GM12874 (cell line): ENCODE measurements around the gene ZDHHC8.

Source experiments
- CTCF ChIP-seq: IDR thresholded peaks from 2 replicates; pipeline ENCODE4 v1.5.1; 2011; ENCODE audit warnings: low read depth, mild to moderate bottlenecking, control low read depth, low read length, moderate library complexity; ENCODE audit not compliant: insufficient read depth

The ZDHHC8 gene

DNA sequence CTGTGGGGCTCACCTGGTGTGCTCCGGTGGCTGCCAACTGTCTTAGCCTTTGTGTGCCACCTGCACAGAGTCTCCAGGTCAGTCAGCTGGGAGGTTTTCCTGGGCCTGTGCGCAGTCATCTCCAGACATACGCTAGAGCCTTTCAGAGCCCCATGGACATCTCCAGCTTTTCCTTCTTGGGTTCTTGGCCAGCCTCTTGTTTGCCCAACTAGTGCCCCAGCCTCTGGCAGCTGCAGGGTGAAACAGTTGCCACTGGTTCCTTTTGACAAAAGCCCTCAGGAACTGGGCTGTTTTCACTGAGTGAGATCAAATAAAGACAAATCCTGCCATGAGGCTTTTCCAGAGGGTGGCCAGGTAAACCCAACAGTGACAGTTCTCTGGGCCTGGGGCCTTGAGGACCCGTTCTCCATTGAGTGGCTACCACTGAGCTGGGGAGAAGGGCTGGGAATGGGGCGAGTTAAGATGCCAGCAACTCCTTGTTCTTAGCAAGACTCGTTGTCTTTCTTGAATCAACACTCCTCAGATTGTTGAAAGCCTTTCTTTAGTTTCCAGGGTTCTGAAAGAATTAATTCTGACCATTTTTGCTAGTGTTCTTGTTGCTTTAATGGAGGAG is 32.4 kb upstream of the ZDHHC8 start:
- TF ChIP-seq CTCF = no peak

GRCh38 chr22:20101638-20102037 is 30.0 kb upstream of the ZDHHC8 start:
- TF ChIP-seq CTCF = no peak

DNA sequence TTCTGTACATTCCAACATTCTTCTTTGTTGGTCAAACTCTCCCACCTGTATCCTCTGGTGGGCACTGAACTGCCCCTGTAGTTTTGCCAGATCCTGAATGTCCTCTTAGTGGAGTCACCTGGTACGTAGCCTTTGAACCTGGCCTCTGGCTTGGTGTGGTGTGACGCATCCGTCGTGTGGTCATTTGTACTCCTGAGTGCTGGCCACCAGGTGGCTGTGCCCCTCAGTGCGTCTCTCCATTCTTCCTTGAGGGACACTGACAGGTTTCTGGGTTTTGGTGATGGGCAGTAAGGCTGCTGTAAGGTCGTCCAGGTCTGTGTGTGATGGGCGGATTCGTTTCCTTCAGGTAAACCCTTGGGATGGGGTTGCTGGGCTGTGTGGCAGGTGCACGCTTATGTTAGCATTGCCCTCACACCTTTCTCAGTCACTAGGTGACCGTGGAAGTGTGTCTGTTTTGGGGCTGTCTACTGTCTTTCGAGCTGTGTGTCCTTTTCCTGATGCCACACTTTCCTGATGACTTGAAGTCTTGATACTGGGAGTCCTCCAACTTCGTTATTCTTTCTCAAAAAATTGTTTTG is 29.3 kb upstream of the ZDHHC8 start:
- TF ChIP-seq CTCF = no peak

DNA sequence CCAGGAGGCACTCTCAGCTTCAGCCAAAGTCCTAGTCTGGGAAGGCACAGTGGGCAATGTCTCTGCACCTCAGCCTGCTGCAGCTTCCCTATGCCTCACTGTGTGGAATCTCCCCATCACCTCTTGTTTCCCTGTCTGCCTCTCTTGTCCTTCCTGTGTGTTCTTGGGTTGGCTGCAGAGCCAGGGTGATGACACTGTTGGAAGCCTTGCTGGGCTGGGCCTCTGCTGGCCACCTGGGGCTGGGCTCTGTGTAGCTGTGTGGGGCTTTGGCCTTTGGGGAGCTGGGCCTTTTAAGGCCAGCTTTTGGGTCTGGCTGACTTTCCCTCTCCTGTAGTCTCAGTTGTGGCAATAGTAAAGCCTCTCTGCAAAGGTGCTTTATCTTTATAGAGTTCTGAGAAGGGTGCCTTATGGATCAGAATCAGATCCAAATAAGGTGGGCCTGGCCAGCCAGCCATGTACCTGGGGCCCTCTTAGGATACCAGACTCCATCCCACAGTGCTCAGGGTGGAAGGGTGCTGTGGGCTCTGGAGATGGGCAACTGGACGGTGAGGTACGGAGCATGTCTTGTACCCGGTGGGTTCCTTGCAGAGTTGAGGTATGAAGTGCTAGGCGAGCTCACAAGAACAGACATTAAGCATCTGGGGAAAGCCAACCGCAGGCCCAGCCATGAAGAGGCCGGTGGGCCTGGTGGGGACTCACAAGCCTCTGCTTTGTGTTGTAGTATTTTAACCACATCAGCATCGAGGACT is 26.0 kb upstream of the ZDHHC8 start:
- TF ChIP-seq CTCF = no peak

DNA sequence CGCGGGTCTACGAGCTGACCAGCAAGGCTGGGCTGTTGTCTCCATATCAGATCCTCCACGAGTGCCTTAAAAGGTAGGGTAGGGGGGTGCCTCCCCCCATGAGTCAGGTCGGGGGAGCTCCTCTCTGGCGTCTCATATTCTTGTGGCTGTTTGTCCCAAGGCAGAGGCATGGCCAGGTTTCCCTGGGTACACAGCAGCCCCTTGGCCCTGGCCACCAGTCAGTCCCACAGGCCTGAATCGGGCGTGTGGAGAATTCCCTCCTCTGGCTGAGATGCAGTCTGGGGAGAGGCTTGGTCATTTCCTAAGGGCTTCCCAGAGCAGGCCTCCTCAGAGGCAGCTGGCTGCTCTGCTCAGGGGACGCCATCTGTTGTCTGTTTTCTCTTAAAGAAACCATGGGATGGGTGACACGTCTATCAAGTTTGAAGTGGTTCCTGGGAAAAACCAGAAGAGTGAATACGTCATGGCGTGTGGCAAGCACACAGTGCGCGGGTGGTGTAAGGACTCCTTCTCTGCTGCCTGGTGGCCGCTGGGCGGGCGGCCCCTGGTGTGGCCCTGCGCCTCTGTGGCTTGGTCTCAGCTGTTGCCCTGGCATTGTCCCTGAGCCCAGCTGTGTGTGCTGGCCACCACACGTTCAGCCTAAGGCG is 25.3 kb upstream of the ZDHHC8 start:
- no peak for TF ChIP-seq CTCF

- no peak for TF ChIP-seq CTCF
Measured at GRCh38 chr22:20106849-20107237, 24.8 kb upstream of the ZDHHC8 start.

DNA sequence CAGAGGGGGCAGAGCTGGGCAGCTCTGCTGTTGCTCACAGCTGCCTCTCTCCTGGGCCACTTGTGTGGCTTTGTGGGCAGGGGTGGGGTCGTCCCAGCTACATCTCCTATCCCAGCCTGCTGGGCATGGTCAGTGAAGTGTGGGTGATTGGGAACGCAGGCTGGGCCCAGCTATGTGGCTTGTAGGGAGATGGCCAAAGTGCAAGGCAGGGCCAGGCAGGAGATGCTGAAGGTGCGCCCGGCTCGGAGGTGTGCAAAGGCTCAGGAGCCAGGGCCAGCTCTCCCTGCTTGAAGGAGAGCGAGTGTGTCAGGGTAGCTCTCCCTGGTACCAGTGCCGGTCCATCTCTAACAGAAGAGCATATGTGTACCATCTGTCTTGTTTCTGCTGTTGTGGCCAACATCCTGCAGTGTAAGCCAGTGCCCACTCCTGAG is 24.1 kb upstream of the ZDHHC8 start:
- TF ChIP-seq CTCF = no peak
